H54 (cell line): Measurements from ENCODE around the gene PPM1G.

Experiments used
- DNase-seq: peaks from one replicate; pipeline ENCODE4 v3.0.0; 2011; ENCODE audit warnings: low spot score, mixed read lengths; ENCODE audit not compliant: insufficient read length
- FAIRE-seq: peaks from 3 replicates; lab custom pipeline; 2011; peaks lifted over from hg19 to GRCh38; lab: Jason Lieb, UNC
- POLR2A ChIP-seq: IDR thresholded peaks from 2 replicates; pipeline ENCODE4 v1.6.1; 2011; ENCODE audit warnings: low read depth, mild to moderate bottlenecking, low read length

PPM1G gene, protein sequence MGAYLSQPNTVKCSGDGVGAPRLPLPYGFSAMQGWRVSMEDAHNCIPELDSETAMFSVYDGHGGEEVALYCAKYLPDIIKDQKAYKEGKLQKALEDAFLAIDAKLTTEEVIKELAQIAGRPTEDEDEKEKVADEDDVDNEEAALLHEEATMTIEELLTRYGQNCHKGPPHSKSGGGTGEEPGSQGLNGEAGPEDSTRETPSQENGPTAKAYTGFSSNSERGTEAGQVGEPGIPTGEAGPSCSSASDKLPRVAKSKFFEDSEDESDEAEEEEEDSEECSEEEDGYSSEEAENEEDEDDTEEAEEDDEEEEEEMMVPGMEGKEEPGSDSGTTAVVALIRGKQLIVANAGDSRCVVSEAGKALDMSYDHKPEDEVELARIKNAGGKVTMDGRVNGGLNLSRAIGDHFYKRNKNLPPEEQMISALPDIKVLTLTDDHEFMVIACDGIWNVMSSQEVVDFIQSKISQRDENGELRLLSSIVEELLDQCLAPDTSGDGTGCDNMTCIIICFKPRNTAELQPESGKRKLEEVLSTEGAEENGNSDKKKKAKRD

GRCh38 chr2:27409321-27410073 is at the start of gene PPM1G:
TSS of gene PPM1G (minus strand) at chr2:27409591. CDS start at chr2:27409422, 169 bp downstream.
- TF ChIP-seq POLR2A: peak; percentile 81
- peak; percentile 88 for FAIRE-seq
- DNase-seq: peak; percentile 88

DNA sequence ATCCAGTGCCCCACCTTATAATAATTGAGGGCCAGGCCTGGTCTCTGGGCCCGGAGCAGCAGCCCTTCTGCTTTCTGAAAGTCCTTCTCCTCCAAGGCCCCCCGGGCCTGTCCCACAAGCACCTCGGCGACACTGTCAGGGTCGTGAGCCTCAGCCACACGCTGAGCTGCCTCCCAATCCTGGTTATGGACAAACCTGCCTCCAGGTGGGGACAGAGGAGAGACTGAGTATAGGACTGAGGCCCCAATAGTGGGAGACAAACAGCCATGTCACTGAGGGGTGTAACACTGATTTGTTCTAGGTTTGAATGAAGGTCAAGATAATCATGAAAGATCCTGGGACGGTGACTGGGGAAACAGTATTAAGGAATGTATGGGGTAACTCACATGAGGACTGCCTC is 44.6 kb upstream of the PPM1G start:
- FAIRE-seq: no peak
- no peak for DNase-seq
- TF ChIP-seq POLR2A: no peak

DNA sequence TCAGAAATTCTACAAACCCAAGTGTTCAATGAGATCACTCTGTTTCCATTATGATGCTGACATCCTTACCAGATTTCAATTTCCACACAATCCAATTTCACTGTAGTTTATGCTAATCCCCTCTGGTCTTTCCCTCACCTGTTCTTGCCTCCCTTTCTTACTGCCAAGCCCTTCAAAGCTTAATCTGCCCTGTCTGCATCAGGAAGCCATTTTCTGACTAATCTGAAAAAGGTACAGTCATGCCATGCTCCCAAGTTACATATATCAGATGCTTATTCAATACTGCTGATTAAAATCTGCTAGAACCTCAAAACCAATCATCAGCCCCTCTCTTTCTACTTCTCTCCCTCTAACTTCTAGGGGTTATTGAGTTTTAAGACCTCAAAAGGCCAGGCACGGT is 41.7 kb upstream of the PPM1G start:
- no peak for DNase-seq
- no peak for FAIRE-seq
- no peak for TF ChIP-seq POLR2A

DNA sequence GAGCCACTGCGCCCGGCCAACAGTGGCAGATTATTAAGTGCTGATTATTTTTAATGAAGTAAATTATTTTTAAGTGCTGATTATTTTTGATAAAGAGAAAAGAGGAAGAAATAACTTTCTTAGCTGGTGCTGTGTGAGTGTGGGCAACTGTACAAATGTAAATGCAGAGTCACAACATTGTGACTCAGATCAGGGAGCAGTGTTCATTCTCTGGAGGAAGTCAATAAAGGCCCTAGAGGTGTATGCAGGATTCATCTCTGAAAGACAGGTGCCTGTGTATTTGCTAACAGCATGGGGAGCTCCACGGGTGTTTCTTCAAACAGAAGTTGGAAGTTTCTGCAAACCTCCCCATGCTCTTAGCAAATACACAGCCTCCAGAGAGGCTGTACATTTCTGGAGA is 39.0 kb upstream of the PPM1G start:
- DNase-seq (no peak), FAIRE-seq (no peak)
- TF ChIP-seq POLR2A: no peak

DNA sequence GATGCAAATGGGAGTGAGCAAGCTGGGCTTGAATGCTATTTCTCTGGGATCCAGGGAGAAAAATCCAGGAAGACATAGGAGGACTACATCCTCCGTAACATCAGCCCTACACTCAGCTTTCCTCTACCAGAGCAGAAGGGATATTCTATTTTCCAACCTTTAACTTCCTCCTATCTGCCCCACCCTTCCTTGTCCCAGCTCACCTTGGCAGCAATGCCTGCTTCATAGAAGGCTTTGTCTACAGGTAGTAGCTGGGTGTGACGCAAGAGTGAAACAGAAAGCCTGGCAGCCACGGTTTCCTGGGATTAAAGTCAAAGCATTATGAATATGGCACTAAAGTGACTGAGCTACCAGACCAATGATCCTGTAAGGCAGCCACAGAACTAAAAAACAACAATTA is 36.7 kb upstream of the PPM1G start:
- no peak for TF ChIP-seq POLR2A
- FAIRE-seq (no peak), DNase-seq (no peak)

GRCh38 chr2:27445615-27446014 is 36.2 kb upstream of the PPM1G start:
- TF ChIP-seq POLR2A: no peak
- no peak for FAIRE-seq
- DNase-seq: no peak

DNA sequence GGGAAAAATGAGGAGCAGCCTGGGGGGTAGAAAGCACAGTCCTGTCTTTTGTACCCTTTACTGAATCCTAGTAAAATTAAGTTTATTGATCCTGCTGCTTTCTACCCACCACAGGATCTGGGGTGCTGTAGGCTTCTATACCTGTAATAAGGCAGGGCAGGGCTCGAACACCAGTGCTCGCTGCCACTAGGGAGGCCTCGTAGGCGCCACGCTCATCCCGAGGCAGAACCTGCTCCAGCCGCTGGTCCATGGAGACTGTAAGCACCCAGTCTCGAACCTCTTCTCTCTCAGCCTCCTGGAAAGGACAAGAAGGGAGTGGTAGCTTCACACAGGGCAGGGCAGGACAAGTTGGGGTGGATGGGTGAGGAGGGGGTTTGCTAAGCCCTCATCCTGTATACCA is 35.8 kb upstream of the PPM1G start:
- no peak for TF ChIP-seq POLR2A
- DNase-seq: no peak
- FAIRE-seq: no peak

DNA sequence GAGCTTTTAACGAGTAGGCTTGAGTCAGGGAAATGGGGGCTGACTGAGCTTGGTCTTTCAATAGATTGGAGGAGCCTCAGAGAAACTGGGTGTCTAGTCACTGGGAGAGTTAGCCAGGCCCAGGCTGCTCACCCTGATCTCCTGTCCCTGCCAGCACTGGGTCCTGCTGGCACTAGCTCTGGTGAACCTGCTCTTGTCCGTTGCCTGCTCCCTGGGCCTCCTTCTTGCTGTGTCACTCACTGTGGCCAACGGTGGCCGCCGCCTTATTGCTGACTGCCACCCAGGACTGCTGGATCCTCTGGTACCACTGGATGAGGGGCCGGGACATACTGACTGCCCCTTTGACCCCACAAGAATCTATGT is 33.5 kb upstream of the PPM1G start:
- DNase-seq (no peak), FAIRE-seq (no peak)
- no peak for TF ChIP-seq POLR2A

- no peak for TF ChIP-seq POLR2A
- FAIRE-seq (no peak), DNase-seq (no peak)
These were observed 32.8 kb upstream of the PPM1G start, which contains the start of gene KRTCAP3 for GRCh38 chr2:27441958-27442919. TSS of gene KRTCAP3 (plus strand) at chr2:27442381. CDS start at chr2:27442413, 32 bp downstream.

- no peak for DNase-seq
- FAIRE-seq: no peak
- no peak for TF ChIP-seq POLR2A
These were observed 32.0 kb upstream of the PPM1G start for GRCh38 chr2:27441226-27441926.

DNA sequence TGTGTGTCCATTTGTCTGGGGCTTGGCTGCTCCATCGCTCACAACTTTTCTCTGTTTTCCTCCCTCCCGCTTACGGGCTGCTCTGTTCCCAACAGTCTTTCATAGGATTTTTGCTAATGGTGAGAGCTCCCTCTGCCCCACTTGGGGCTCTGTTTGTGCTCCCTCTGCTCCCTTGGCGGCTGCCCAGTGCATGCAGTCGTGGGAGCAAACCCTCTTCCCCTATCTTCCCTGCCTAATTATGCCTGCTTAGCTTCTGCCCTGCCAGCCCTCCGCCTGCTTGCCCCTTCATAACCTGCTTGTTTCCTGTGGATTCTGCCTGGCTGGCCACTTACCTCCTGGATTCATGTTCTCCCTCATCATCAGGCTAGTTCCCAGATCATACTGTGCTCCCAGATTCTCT is 26.2 kb upstream of the PPM1G start:
- FAIRE-seq: no peak
- DNase-seq: no peak
- no peak for TF ChIP-seq POLR2A

GRCh38 chr2:27431395-27431794 is 22.0 kb upstream of the PPM1G start:
- FAIRE-seq: peak; percentile 72
- DNase-seq: peak; percentile 66
- no peak for TF ChIP-seq POLR2A

DNA sequence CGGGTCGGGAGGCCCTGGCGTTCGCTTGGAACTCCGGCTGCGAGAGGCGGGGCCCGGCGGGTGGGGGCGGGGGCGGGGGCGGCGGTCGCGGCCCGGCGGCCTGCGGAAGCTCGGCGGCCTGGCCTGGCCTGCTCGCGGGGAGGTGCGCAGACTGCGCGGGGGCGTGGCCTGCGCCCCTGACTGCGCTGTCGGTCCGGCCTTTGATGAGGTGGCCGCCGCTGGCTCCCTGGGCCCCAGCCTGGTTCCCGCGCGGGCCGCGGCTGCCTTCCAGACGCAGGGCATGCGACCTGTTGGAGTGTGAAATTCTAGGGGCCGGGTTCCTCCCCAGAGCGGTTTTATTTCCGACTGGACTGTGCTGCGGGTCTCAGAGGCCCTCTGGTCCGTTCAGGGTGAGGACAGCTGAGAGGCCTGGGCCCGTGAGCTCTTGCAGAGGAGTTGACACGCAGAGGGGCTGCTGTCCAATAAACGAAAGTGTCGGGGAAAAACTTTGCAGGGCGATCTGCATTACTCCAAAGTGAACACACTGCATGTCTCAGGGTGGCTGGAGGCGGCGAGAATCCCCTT is 19.7 kb upstream of the PPM1G start:
- FAIRE-seq (no peak), DNase-seq (peak; percentile 89)
- peak; percentile 61 for TF ChIP-seq POLR2A
